22Rv1 (cell line): ENCODE data around the gene TIGD1.
"Not testable (repeated sequence)": the region's sequence is repeated elsewhere in the genome, so short reads cannot be mapped to it uniquely, and the experiment has no call there.

Experiments used
- H3K27ac ChIP-seq: fragments of 450-650 bp; 2 replicates; pipeline ENCODE4 v1.5.1; 2017
- CTCF ChIP-seq: fragments of 450-650 bp; IDR thresholded peaks from 2 replicates; pipeline ENCODE4 v1.5.1; 2017; ENCODE audit warnings: mild to moderate bottlenecking
- ZFX ChIP-seq: fragments of 450-650 bp; IDR thresholded peaks from 2 replicates; pipeline ENCODE4 v1.6.1; 2017; ENCODE audit warnings: antibody characterized with exemption, borderline replicate concordance

TIGD1 gene

GRCh38 chr2:232537499-232537898, 12.9 kb downstream of the TIGD1 start:
- TF ChIP-seq ZFX (no peak), CTCF (no peak)
- no peak overlapping the region for H3K27ac ChIP-seq

GRCh38 chr2:232537079-232537478, 13.3 kb downstream of the TIGD1 start:
- H3K27ac ChIP-seq, result no peak overlapping the region
- TF ChIP-seq ZFX (no peak), CTCF (peak; percentile 60)

GRCh38 chr2:232535761-232536530, 14.4 kb downstream of the TIGD1 start:
- H3K27ac ChIP-seq, result no peak overlapping the region
- TF ChIP-seq ZFX, result no peak
- no peak for TF ChIP-seq CTCF

- TF ChIP-seq ZFX, result no peak
- no peak for TF ChIP-seq CTCF
- no peak overlapping the region for H3K27ac ChIP-seq
Measured at GRCh38 chr2:232534940-232535651, 15.3 kb downstream of the TIGD1 start.

- H3K27ac ChIP-seq, result no peak overlapping the region
- no peak for TF ChIP-seq CTCF
- no peak for TF ChIP-seq ZFX
Measured at GRCh38 chr2:232533944-232534710, 16.2 kb downstream of the TIGD1 start.

DNA sequence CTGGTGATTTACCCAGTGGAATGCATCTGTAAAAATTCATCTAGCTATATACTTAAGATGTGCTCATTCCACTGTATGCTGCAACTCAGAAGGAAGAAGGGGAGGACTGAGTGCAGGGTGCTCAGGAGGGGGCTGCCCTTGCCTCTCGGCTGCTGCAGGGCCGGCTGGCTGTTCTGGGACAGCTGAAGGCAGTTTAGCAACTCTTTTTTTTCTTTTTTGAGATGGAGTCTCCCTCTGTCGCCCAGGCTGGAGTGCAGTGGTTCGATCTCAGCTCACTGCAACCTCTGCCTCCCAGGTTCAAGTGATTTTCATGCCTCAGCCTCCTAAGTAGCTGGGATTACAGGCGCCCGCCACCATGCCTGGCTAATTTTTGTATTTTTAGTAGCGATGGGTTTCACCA, 17.5 kb downstream of the TIGD1 start:
- H3K27ac ChIP-seq, result not testable (repeated sequence)

GRCh38 chr2:232532419-232532818, 17.9 kb downstream of the TIGD1 start:
- no peak for TF ChIP-seq CTCF
- no peak for TF ChIP-seq ZFX

More at GRCh38 chr2:232532419-232532818, 17.9 kb downstream of the TIGD1 start:
- H3K27ac ChIP-seq, result no peak overlapping the region
